SU-DHL-6 (cell line): ENCODE measurements around the gene SF3B3.

Source experiments
- H2AFZ ChIP-seq: fragments of 200-600 bp; sonication (generic); 2 replicates; pipeline ENCODE4 v1.6.1; 2014; ENCODE audit warnings: low read depth, mild to moderate bottlenecking, moderate library complexity, mixed read lengths, antibody characterized with exemption, low read length; ENCODE audit not compliant: severe bottlenecking
- H3F3A ChIP-seq: fragments of 200-600 bp; shearing (Covaris generic); 2 replicates; pipeline ENCODE4 v1.6.0; 2016; ENCODE audit warnings: antibody characterized with exemption, mild to moderate bottlenecking; ENCODE audit not compliant: insufficient read depth
- H3K27ac ChIP-seq: fragments of 200-600 bp; sonication (generic); 2 replicates; pipeline ENCODE4 v1.5.1; 2016; ENCODE audit warnings: low read depth, mild to moderate bottlenecking, low read length, moderate library complexity, mixed read lengths
- H3K27me3 ChIP-seq: fragments of 200-600 bp; sonication (generic), shearing (Covaris generic); 2 replicates; pipeline ENCODE4 v1.6.0; 2014; ENCODE audit warnings: mild to moderate bottlenecking, low read length
- H3K36me3 ChIP-seq: fragments of 200-600 bp; sonication (generic); 2 replicates; pipeline ENCODE4 v1.6.1; 2014; ENCODE audit warnings: mild to moderate bottlenecking, low read length, mixed read lengths
- H3K4me2 ChIP-seq: fragments of 300-600, 200-600 bp; shearing (Covaris generic), sonication (generic); 2 replicates; pipeline ENCODE4 v1.6.0; 2014; ENCODE audit warnings: low read length, low read depth, mild to moderate bottlenecking; ENCODE audit not compliant: poor library complexity, severe bottlenecking
- H3K4me3 ChIP-seq: fragments of 200-600 bp; sonication (generic); 2 replicates; pipeline ENCODE4 v1.5.1; 2014; ENCODE audit warnings: antibody characterized with exemption, low read length, mild to moderate bottlenecking, mixed read lengths; ENCODE audit not compliant: insufficient read depth, poor library complexity, severe bottlenecking
- H3K79me2 ChIP-seq: fragments of 200-600 bp; sonication (generic); 2 replicates; pipeline ENCODE4 v1.6.1; 2014; ENCODE audit warnings: mild to moderate bottlenecking, low read length, moderate library complexity; ENCODE audit not compliant: insufficient read depth
- H3K9ac ChIP-seq: fragments of 200-600 bp; sonication (generic); 2 replicates; pipeline ENCODE4 v1.7.0; 2014; ENCODE audit warnings: mild to moderate bottlenecking, low read length
- H3K9me2 ChIP-seq: fragments of 200-600 bp; sonication (generic); replicated peaks from 2 replicates; pipeline ENCODE4 v1.6.1; 2014; ENCODE audit warnings: low read length; ENCODE audit not compliant: insufficient read depth
- H3K9me3 ChIP-seq: fragments of 200-600 bp; sonication (generic); 2 replicates; pipeline ENCODE4 v1.6.1; 2014; ENCODE audit warnings: low read length, mixed read lengths; ENCODE audit not compliant: insufficient read depth
- H4K20me1 ChIP-seq: fragments of 200-600 bp; sonication (generic); 2 replicates; pipeline ENCODE4 v1.6.1; 2014; ENCODE audit warnings: low read depth, mild to moderate bottlenecking, antibody characterized with exemption, low read length, moderate library complexity, mixed read lengths
- EZH2phosphoT487 ChIP-seq: fragments of 200-600 bp; sonication (generic), shearing (Covaris generic); conservative IDR thresholded peaks from 2 replicates; pipeline ENCODE4 v1.6.1; 2018; ENCODE audit warnings: mild to moderate bottlenecking, antibody characterized with exemption, low read length, moderate library complexity, mixed read lengths
- TF ChIP-seq, protein P1 (sequence below): fragments of 200-600 bp; sonication (generic); IDR thresholded peaks from one replicate; pipeline ENCODE4 v1.5.1; 2017; ENCODE audit warnings: antibody characterized with exemption, mild to moderate bottlenecking, low read length, moderate library complexity; ENCODE audit not compliant: insufficient read depth, poor library complexity, severe bottlenecking

Gene SF3B3

GRCh38 chr16:70534971-70535370 is 11.4 kb downstream of the SF3B3 start:
- H3K36me3 ChIP-seq, result peaks cover 77% of the 10 kb centered on the region

GRCh38 chr16:70540994-70541393 is 17.4 kb downstream of the SF3B3 start:
- peaks cover 61% of the 10 kb centered on the region for H4K20me1 ChIP-seq
- H3K9me2 ChIP-seq, result no peaks in the 10 kb centered on the region
- H3K9ac ChIP-seq, result no peak overlapping the region
- H3F3A ChIP-seq, result peaks cover 38% of the 10 kb centered on the region; the same call in 1 of the 2 replicates
- no peak overlapping the region for H3K4me3 ChIP-seq
- TF ChIP-seq, protein P1, sequence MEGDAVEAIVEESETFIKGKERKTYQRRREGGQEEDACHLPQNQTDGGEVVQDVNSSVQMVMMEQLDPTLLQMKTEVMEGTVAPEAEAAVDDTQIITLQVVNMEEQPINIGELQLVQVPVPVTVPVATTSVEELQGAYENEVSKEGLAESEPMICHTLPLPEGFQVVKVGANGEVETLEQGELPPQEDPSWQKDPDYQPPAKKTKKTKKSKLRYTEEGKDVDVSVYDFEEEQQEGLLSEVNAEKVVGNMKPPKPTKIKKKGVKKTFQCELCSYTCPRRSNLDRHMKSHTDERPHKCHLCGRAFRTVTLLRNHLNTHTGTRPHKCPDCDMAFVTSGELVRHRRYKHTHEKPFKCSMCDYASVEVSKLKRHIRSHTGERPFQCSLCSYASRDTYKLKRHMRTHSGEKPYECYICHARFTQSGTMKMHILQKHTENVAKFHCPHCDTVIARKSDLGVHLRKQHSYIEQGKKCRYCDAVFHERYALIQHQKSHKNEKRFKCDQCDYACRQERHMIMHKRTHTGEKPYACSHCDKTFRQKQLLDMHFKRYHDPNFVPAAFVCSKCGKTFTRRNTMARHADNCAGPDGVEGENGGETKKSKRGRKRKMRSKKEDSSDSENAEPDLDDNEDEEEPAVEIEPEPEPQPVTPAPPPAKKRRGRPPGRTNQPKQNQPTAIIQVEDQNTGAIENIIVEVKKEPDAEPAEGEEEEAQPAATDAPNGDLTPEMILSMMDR, result no peak
- TF ChIP-seq EZH2phosphoT487, result no peak
- H3K27ac ChIP-seq, result no peak overlapping the region
- H3K79me2 ChIP-seq, result peaks cover 85% of the 10 kb centered on the region
- no peak overlapping the region for H3K4me2 ChIP-seq
- H2AFZ ChIP-seq, result no peak overlapping the region
- no peaks in the 10 kb centered on the region for H3K27me3 ChIP-seq
- no peaks in the 10 kb centered on the region for H3K9me3 ChIP-seq
- peaks cover 79% of the 10 kb centered on the region for H3K36me3 ChIP-seq

More at GRCh38 chr16:70534971-70535370, 11.4 kb downstream of the SF3B3 start:
- Histone ChIP-seq H3K27me3 (no peaks in the 10 kb centered on the region), H4K20me1 (peaks cover 47% of the 10 kb centered on the region), H3K9me3 (no peaks in the 10 kb centered on the region), H3K9me2 (no peaks in the 10 kb centered on the region), H2AFZ (no peak overlapping the region), H3K9ac (no peak overlapping the region), H3K4me2 (no peak overlapping the region), H3K79me2 (peaks cover 96% of the 10 kb centered on the region), H3K27ac (no peak overlapping the region), H3F3A (peaks cover 36% of the 10 kb centered on the region), H3K4me3 (no peak overlapping the region)
- TF ChIP-seq, protein P1, result no peak
- TF ChIP-seq EZH2phosphoT487, result no peak

DNA sequence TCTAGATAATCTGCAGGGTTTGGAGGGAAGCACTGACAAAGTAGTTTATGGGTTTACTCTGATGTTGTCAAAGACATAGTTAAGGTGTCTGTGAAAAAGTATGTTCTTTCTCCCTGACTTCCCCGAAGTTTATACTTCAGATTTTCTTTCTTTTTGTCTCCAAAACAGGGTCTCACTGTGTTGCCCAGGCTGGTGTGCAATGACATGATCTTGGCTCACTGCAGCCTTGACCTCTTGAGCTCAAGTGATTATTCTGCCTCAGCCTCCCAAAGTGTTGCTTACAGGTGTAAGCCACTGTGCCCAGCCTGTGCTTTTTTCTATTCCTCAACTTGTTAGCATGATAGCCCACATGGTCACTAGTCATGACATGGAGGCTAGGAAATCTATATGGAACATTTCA is 20.9 kb downstream of the SF3B3 start:
- H3K27me3 ChIP-seq, result no peaks in the 10 kb centered on the region
- peaks cover 20% of the 10 kb centered on the region; the same call in 1 of the 2 replicates for H3F3A ChIP-seq
- peaks cover 86% of the 10 kb centered on the region for H3K79me2 ChIP-seq
- no peaks in the 10 kb centered on the region for H3K9me3 ChIP-seq
- H4K20me1 ChIP-seq, result peaks cover 62% of the 10 kb centered on the region
- no peak overlapping the region for H3K4me3 ChIP-seq
- H3K9me2 ChIP-seq, result no peaks in the 10 kb centered on the region
- no peak overlapping the region for H3K27ac ChIP-seq
- TF ChIP-seq, protein P1, result no peak
- no peak for TF ChIP-seq EZH2phosphoT487
- H3K4me2 ChIP-seq, result no peak overlapping the region
- H3K9ac ChIP-seq, result no peak overlapping the region
- H2AFZ ChIP-seq, result no peak overlapping the region
- peaks cover 77% of the 10 kb centered on the region for H3K36me3 ChIP-seq
